DMS153 treated with DMSO at 0.1 percent for 48 hours (cell line): Measurements from ENCODE around the gene TIGD6.
A peak's percentile ranks its signal among the peaks of the same experiment; 100 is the strongest.
"Not testable (repeated sequence)": the region's sequence is repeated elsewhere in the genome, so short reads cannot be mapped to it uniquely, and the experiment has no call there.

Source experiments
- DNase-seq: peaks from one replicate; lab custom pipeline; 2025; ENCODE audit not compliant: unreplicated experiment; lab: John Stamatoyannopoulos, UW

Gene TIGD6

GRCh38 chr5:150000256-150000989 lies at the start of gene TIGD6, which contains the start of gene HMGXB3:
TSS of gene TIGD6 (minus strand) at chr5:150000654. CDS start at chr5:149996348, 4,306 bp downstream.
TSS of gene HMGXB3 (plus strand) at chr5:150000739. CDS start at chr5:150004853, 4,114 bp downstream.
- peak; percentile 57 for DNase-seq

GRCh38 chr5:150046031-150046430 lies 45.6 kb upstream of the TIGD6 start:
- DNase-seq, result no peak

GRCh38 chr5:150045549-150045948 lies 45.1 kb upstream of the TIGD6 start:
- DNase-seq, result no peak

DNA sequence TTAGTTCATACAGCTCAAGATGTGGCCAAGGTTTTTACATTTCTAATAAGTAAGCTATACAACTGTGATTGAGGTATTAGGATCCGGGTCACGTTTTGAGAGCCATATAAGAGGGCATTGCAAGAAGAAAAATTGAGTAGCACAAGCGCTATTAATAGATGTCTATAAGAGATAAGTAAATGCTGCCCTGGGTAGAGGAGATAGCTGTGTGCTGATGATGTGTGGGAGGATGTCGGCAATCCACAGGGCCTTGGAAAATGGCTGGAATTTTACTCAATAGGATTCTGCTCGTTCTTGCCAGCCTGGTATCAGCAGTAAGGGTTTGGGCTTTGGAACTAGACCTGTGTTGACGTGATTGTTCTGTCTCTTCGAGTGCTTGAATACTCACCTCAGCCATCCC lies 44.3 kb upstream of the TIGD6 start:
- DNase-seq, result no peak

- no peak for DNase-seq
These were observed 43.9 kb upstream of the TIGD6 start for GRCh38 chr5:150044329-150044681.

- DNase-seq, result no peak
These were observed 43.3 kb upstream of the TIGD6 start for GRCh38 chr5:150043657-150044328.

GRCh38 chr5:150042459-150042858 lies 42.0 kb upstream of the TIGD6 start:
- DNase-seq, result no peak

DNA sequence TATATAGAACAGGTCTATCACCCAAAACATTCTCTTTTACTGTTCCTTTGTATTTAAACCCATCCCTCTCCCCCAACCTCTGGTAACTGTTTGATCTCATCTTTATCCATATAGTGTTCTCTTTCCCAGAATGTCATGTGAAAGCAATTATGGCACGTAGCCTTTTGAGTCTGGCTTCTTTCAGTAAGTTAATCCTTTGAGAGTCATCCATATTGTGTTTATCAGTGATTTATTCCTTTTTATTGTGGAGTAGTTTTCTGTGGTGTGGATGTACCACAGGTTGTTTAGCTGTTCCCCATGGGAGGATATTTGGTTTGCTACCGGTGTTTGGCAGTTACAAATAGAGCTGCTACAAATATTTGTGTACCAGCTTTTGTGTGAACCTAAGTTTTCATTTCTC lies 38.1 kb upstream of the TIGD6 start:
- no peak for DNase-seq

DNA sequence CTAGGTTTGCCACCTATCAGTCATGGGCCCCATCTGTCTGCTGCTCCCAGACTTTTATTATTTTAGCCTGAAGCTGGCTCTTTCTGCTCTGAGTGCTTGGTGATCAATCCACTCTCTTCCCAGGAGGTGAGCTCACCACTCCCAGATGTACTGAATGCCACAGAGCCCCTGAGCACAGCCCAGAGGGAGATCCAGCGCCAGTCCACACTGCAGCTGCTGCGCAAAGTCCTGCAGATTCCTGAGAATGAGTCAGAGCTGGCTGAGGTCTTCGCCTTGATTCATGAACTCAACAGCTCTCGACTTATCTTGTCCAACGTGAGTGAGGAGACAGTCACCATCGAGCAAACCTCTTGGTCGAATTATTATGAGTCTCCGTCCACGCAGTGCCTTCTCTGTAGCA lies 36.1 kb upstream of the TIGD6 start:
- DNase-seq, result no peak

DNA sequence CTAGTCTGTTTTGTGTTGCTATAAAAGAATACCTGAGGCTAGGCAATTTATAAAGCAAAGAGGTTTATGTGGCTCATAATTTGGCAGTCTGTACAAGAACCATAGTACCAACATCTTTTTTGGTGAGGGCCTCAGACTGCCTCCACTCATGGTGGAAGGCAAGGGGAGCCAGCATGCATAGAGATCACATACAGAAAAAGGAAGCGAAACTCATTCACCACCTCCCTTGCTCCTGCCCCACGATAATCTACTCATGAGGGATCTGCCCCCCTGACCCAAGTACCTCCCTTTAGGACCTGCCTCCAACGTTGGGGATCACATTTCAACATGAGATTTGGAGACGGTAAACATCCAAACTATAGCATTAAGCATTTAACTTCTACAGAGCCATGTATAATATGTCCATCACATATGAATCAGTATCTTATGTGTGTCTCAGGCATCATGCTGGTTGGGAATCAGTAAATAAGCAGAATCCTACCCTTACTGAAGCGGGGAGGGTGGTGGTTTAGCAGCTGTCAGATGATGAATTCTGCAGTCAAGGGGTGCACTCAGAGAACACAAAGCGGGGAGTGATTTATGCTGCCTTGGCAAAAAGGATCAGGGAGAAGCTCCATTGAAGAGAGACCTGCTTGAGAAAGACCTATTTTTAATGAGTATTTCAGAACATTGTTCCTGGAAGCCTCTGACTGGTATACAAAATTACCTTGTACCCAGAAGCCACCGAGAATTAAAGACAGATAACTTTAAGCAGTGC lies 34.9 kb upstream of the TIGD6 start:
- DNase-seq, result no peak

DNA sequence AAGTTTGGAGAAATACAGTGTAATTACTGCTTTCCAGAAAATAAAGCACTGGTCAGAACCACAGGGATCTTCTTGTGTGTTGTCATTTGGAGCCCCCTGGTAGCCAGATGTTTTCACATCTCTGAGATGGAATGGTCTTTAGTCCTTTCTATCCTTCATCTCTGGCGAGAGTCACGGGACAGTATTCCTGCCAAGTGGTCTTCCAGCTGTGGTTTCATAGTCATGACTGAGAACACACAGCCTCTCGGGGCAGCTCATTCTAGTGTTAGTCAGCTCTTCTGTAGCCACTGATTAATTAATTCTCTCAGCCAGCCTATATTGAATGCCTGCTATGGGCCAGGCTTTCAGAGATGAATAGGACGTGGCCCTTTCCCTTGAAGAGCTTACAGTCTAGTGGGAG lies 34.2 kb upstream of the TIGD6 start:
- no peak for DNase-seq

DNA sequence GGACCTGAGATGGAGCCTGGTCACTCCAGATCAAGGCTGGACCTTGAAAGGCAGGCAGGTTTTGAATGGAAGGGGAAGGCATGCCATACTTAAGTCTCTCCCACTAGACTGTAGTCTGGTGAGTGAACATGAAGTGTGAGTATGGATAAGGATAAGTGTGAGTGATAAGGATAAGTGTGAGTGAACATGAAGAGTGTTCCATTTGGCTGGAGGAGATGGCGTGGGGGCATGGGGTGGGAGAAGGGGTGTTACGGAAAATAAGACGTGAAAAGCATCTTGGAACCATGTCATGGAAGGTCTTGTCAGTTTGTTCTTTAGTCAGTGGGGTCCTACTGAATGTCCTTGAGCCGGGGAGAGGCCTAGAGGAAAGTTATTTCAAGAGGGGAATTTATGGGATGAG lies 32.9 kb upstream of the TIGD6 start:
- DNase-seq, result no peak

GRCh38 chr5:150028047-150028446 lies 27.6 kb upstream of the TIGD6 start:
- not testable (repeated sequence) for DNase-seq

DNA sequence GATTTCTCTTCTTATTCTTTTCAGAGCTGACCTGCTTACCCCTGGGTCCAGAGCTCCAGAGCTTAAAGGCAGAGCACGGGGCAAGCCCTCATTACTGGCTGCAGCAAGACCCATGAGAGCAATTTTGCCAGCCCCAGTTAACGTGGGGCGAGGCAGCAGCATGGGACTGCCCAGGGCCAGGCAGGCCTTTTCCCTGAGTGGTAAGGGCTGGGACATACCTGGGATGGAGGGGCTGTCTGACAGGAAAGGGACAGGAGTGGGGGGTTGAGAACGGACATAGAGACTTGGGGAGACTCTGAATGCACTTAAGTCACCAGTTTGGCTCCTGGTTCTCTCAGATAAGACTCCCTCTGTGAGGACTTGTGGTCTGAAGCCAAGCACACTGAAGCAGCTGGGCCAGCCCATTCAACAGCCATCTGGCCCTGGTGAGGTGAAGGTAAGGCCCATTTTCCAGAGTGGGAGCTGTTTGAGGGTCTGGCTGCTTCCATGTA lies 26.3 kb upstream of the TIGD6 start:
- no peak for DNase-seq

DNA sequence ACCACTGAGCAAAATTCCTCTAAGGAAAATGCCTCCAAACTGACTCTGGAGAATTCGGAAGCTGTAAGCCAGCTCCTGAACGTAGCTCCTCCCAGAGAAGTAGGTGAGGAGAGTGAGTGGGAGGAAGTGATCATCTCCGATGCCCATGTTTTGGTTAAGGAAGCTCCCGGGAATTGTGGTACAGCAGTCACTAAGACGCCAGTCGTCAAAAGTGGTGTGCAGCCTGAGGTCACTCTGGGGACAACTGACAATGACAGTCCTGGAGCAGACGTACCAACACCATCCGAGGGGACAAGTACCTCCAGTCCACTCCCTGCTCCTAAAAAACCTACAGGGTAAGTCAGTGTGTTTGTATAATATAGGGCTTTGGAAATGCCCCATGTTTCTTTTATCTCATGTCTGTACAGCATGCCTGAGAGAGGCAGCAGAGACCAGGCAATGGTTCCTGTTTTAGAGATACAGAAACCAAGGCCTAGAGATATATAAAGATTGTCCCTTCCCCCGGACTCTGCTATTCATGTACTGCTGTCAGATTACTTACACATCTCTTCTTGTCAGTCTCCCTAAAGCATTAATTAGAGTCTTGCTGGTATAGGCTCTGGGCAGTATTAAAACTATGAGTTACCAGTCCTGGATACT lies 24.0 kb upstream of the TIGD6 start:
- DNase-seq, result no peak

GRCh38 chr5:150023136-150023535 lies 22.7 kb upstream of the TIGD6 start:
- no peak for DNase-seq

- DNase-seq, result no peak
These were observed 22.2 kb upstream of the TIGD6 start for GRCh38 chr5:150022681-150023080.

GRCh38 chr5:150022158-150022531 lies 21.7 kb upstream of the TIGD6 start:
- DNase-seq, result no peak

GRCh38 chr5:150021491-150022157 lies 21.2 kb upstream of the TIGD6 start:
- DNase-seq, result no peak

GRCh38 chr5:150020249-150020648 lies 19.8 kb upstream of the TIGD6 start:
- DNase-seq, result no peak
